ENCODE data around the gene WDR33.
"Not testable (repeated sequence)": the region's sequence is repeated elsewhere in the genome, so short reads cannot be mapped to it uniquely, and the experiment has no call there.

The WDR33 gene

GRCh38 chr2:127807678-127808353 lies 3.2 kb downstream of the WDR33 start:
- DNase-seq = no peak

GRCh38 chr2:127806860-127807259 lies 4.1 kb downstream of the WDR33 start:
- not testable (repeated sequence) for DNase-seq

- no peak for DNase-seq
Measured at GRCh38 chr2:127805491-127805890, 5.5 kb downstream of the WDR33 start.

GRCh38 chr2:127799926-127800325 lies 11.0 kb downstream of the WDR33 start:
- DNase-seq = no peak

- DNase-seq = no peak
Measured at GRCh38 chr2:127796389-127796788, 14.6 kb downstream of the WDR33 start.

GRCh38 chr2:127794901-127795300 lies 16.1 kb downstream of the WDR33 start:
- DNase-seq = not testable (repeated sequence)

- DNase-seq = no peak
Measured at GRCh38 chr2:127792805-127793204, 18.2 kb downstream of the WDR33 start.

- DNase-seq = no peak
Measured at GRCh38 chr2:127790694-127791529, 20.1 kb downstream of the WDR33 start.

GRCh38 chr2:127786048-127786809 lies 24.7 kb downstream of the WDR33 start:
- DNase-seq = no peak

GRCh38 chr2:127784965-127785518 lies 25.9 kb downstream of the WDR33 start:
- no peak for DNase-seq

GRCh38 chr2:127783101-127783500 lies 27.9 kb downstream of the WDR33 start:
- DNase-seq = no peak

GRCh38 chr2:127778850-127779249 lies 32.1 kb downstream of the WDR33 start:
- no peak for DNase-seq

- no peak for DNase-seq
Measured at GRCh38 chr2:127778447-127778846, 32.5 kb downstream of the WDR33 start.

GRCh38 chr2:127776122-127776780 lies 34.7 kb downstream of the WDR33 start:
- DNase-seq = no peak

- no peak for DNase-seq
Measured at GRCh38 chr2:127771756-127772155, 39.2 kb downstream of the WDR33 start.

- DNase-seq = no peak
Measured at GRCh38 chr2:127770973-127771735, 39.8 kb downstream of the WDR33 start.

- not testable (repeated sequence) for DNase-seq
Measured at GRCh38 chr2:127770534-127770933, 40.4 kb downstream of the WDR33 start.

GRCh38 chr2:127769587-127769986 lies 41.4 kb downstream of the WDR33 start:
- no peak for DNase-seq

GRCh38 chr2:127768775-127769479 lies 42.0 kb downstream of the WDR33 start:
- DNase-seq = no peak

GRCh38 chr2:127763776-127764175 lies 47.2 kb downstream of the WDR33 start:
- DNase-seq = no peak

- no peak for DNase-seq
Measured at GRCh38 chr2:127762846-127763245, 48.1 kb downstream of the WDR33 start.
